Colonic mucosa (tissue), 4 donors: ENCODE data around the gene PANX2. TPM values are rescaled to one million over a fixed set of nuclear protein-coding genes. Genes with fewer than 3 reads are reported as not detected.

ENCODE experiments used
- DNase-seq: peaks from one replicate; pipeline ENCODE4 v3.0.0-alpha.2; 2020
- H3K27ac ChIP-seq: fragments of 200-600 bp; one replicate; pipeline ENCODE4 v1.8.0; 2021
- H3K27me3 ChIP-seq: fragments of 200-600 bp; one replicate; pipeline ENCODE4 v1.8.0; 2021
- H3K36me3 ChIP-seq: fragments of 200-600 bp; one replicate; pipeline ENCODE4 v1.8.0; 2021
- H3K4me1 ChIP-seq: fragments of 200-600 bp; one replicate; pipeline ENCODE4 v1.8.0; 2021; ENCODE audit warnings: mild to moderate bottlenecking
- H3K4me3 ChIP-seq: fragments of 200-600 bp; one replicate; pipeline ENCODE4 v1.8.0; 2021
- H3K9ac ChIP-seq, 2 donors: one replicate each; pipeline ENCODE4 v1.7.0; 2013; ENCODE audit warnings: control low read depth in 2 of 2, low read depth in 2 of 2, low read length in 2 of 2
- H3K9me3 ChIP-seq: fragments of 200-600 bp; one replicate; pipeline ENCODE4 v1.8.0; 2021
- CTCF ChIP-seq: fragments of 200-600 bp; IDR thresholded peaks from one replicate; pipeline ENCODE4 v1.8.0; 2022; ENCODE audit warnings: antibody characterized with exemption, mild to moderate bottlenecking
- intact Hi-C: fragments of 100-400 bp; cut with DNase I; formaldehyde crosslinking; loops from one replicate; pipeline ENCODE4 v1.14.1; 2022
- total RNA-seq, 2 donors: library from RNA; stranded (reverse); fragmentation: NEBNext Ultra II Directional in 1 of 2; extraction: Animal tissue kit (Norgen Biotek cat#: 25700) in 1 of 2; gene quantifications; one replicate each; pipeline ENCODE4 v1.2.1, GENCODE V29; 2021
- donor health status: healthy.
- donor health status: DM: no; HTN: no; CAD: no.
- donor health status: DM: no; HTN: no; CAD: no.

The PANX2 gene
- total RNA-seq, 2 donors from 2014 or later: not detected

DNA sequence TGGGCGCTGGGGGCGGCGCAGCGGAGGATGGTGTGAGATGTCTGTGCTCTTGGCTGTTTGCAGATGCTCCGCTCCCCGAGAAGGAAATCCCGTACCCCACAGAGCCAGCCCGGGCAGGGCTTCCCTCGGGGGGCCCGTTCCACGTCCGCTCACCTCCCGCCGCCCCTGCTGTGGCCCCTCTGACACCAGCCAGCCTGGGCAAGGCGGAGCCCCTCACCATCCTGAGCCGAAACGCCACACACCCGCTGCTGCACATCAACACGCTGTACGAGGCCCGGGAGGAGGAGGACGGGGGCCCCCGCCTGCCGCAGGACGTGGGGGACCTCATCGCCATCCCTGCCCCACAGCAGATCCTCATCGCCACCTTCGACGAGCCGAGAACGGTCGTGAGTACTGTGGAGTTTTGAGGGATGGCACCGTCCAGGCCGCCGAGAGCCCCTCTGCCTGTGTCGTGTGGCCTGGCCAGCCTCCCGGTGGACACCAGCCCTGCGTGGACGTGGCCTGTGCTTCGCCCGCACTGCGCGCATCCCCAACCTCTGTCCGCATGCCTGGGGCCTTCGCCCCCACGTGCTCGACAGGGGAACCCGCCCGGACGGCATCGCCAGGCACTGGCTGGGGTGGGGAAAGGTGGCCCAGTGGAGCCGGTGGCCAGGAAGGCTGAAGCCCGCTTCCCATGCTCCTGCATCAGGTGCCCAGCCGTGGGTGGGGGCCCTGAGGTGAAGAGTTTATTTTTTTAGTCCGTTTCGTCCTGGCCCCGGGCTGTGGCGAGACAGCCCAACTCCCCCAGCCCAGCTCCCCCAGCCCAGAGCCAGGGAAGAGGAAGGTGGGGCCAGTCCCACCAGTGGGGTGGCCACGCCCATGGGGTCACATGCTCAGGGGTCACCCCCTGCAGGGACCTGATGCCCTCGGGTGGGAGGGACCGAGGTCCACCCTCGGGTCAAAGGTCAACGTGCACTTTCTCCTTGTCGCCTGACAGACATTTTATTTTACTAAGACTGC lies 8.6 kb downstream of the PANX2 start:
- peaks cover 14% of the 10 kb centered on the region for H3K27me3 ChIP-seq

DNA sequence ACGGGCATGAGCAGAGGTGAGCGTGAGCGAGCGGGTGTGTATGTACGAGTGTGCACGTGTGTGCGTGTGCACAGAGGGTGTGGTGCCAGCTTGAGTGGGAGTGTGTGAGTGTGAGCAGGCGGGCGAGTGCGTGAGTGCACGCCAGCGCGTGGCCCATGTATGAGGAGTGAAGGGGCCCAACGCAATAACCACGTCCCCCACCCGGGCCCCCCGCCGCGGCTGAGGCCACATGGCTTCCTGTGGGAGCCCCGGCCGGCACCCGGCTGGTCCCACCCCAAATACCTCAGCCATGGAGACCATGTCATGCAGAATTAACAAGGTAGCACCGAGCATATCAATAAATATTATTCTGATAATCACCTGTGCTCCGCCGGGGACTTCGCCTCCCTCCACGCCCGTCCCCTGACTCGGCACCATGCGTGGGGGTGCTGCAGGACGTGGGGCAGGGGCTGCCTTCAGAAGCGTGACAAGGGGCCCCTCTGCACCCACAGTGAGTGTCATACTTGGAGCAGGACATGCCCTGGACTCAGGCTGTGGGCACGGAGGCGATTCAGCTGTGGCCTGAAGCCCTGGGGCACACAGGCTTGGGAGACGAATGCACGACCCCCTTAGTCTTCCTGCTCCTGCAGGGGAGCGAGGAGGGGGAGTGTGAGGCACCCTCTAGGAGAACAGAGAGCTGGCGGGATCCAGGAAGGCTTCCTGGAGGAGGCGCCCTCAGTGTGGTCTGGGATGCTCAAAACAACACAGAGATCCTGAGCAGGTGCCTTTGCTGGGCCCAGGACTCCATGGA lies 9.6 kb downstream of the PANX2 start:
- H3K4me1 ChIP-seq: peaks cover 7% of the 10 kb centered on the region
- peaks cover 14% of the 10 kb centered on the region for H3K27me3 ChIP-seq
- DNase-seq: no peak
- H3K4me3 ChIP-seq: no peak overlapping the region
- intact Hi-C loops: no loop called here
- no peak overlapping the region for H3K9ac ChIP-seq
- H3K36me3 ChIP-seq: no peaks in the 10 kb centered on the region
- no peak for TF ChIP-seq CTCF
- no peak overlapping the region for H3K27ac ChIP-seq
- H3K9me3 ChIP-seq: no peaks in the 10 kb centered on the region

More for the DNA sequence above, 8.6 kb downstream of the PANX2 start:
- Histone ChIP-seq H3K36me3 (no peaks in the 10 kb centered on the region), H3K9ac (no peak overlapping the region), H3K27ac (no peak overlapping the region), H3K4me3 (no peak overlapping the region), H3K9me3 (no peaks in the 10 kb centered on the region), H3K4me1 (peaks cover 3% of the 10 kb centered on the region)
- no peak for TF ChIP-seq CTCF
- intact Hi-C loops: no loop called here
- DNase-seq: no peak

GRCh38 chr22:50180727-50181521 lies 10.4 kb downstream of the PANX2 start:
- H3K9me3 ChIP-seq: no peaks in the 10 kb centered on the region
- H3K4me1 ChIP-seq: peaks cover 7% of the 10 kb centered on the region
- H3K9ac ChIP-seq: no peak overlapping the region
- TF ChIP-seq CTCF: no peak
- no peak for DNase-seq
- H3K36me3 ChIP-seq: no peaks in the 10 kb centered on the region
- no peak overlapping the region for H3K4me3 ChIP-seq
- H3K27me3 ChIP-seq: peaks cover 14% of the 10 kb centered on the region
- intact Hi-C loops: no loop called here
- no peak overlapping the region for H3K27ac ChIP-seq

DNA sequence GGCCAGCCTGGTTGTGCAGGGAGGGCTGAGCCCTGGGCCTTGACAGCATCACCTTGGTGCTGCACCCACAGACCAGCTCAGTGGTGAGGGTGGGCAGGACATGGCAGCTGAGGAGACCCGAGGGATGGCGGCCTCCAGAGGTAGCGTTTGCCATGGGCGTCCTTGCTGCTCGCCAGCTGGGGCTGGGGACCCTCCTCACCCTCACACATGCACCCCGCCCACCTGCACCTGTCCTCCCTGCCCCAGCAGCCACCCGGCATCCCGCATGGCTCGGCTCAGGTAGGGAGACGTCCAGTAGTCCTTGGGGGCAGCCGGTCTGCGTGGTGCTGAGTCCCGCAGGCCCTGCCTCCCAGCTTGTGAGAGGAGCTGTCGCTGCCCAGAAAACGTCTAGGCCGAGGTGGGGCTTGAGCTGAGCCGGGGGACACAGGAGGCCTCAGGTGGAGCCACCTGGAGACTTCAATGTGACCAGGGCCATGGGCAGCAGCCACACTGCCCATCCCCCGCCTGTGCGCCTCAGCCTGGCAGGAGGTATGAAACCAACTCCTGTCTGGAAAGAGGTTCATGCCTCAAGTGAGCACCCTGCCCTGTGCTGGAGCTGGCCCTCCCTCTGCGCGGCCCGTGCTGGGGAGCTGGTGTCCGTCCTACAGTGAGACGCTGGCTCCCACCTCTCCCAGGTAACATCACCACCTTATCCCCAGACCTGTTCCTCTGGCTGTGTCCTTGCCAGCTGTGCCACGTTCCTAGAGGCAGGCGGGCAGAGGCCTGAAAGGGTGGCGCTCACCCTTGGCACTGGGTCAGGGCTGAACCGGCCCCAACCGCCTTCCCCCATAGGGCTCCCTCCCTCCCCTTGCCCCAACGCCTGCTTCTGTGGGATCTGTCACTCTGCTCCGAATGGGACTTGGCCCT lies 11.9 kb downstream of the PANX2 start:
- peaks cover 14% of the 10 kb centered on the region for H3K27me3 ChIP-seq
- no peak for TF ChIP-seq CTCF
- H3K9me3 ChIP-seq: no peaks in the 10 kb centered on the region
- intact Hi-C loops: no loop called here
- H3K36me3 ChIP-seq: no peaks in the 10 kb centered on the region
- peaks cover 13% of the 10 kb centered on the region for H3K4me1 ChIP-seq
- H3K4me3 ChIP-seq: no peak overlapping the region
- peak; percentile 75 for DNase-seq
- H3K27ac ChIP-seq: no peak overlapping the region
- no peak overlapping the region for H3K9ac ChIP-seq
